IMR-90 (cell line): Measurements from ENCODE around the gene EXOC6B. TPM values are rescaled to one million over a fixed set of nuclear protein-coding genes. Genes with fewer than 3 reads are reported as not detected.

Experiments
- ATAC-seq: fragments of 200-7000 bp; cut with Tn5 transposase; 2 replicates; pipeline ENCODE4 v1.9.1; 2020; ENCODE audit warnings: low read depth, mild to moderate bottlenecking, moderate library complexity
- BruUV-seq: library from RNA; stranded (reverse); fragments of 400-500 nt; replicated peaks from 2 replicates; lab custom pipeline; 2021; lab: Mats Ljungman, UMichigan
- CTCF ChIA-PET: fragments of 300-600 bp; formaldehyde crosslinking; extraction: SDS; loops from one replicate; lab custom pipeline; 2021; ENCODE audit warnings: antibody characterized with exemption; lab: Yijun Ruan, JAX
- POLR2A ChIA-PET: fragments of 300-600 bp; sonication (Branson Sonifier 250); formaldehyde crosslinking; loops from one replicate; lab custom pipeline; 2022; ENCODE audit warnings: antibody characterized with exemption; ENCODE audit not compliant: unreplicated experiment; lab: Charles Lee
- DNase-seq: peaks from one replicate; pipeline ENCODE4 v3.0.0; 2013
- H2AFZ ChIP-seq: replicated peaks from 2 replicates; pipeline ENCODE3; 2013; ENCODE audit warnings: low read length, mild to moderate bottlenecking; ENCODE audit not compliant: poor library complexity
- H2AK5ac ChIP-seq: 2 replicates; pipeline ENCODE4 v1.6.1; 2013; ENCODE audit warnings: low read depth, low read length, inconsistent platforms
- H2AK9ac ChIP-seq: replicated peaks from 2 replicates; pipeline ENCODE3; 2013; ENCODE audit warnings: mild to moderate bottlenecking, low read depth, low read length, moderate library complexity; ENCODE audit not compliant: poor library complexity
- H2BK120ac ChIP-seq: 2 replicates; pipeline ENCODE4 v1.6.1; 2013; ENCODE audit warnings: low read depth, low read length, inconsistent platforms
- H2BK15ac ChIP-seq: 3 replicates; pipeline ENCODE4 v1.6.1; 2013; ENCODE audit warnings: low read depth, low read length, inconsistent platforms
- H2BK20ac ChIP-seq: 2 replicates; pipeline ENCODE4 v1.6.1; 2013; ENCODE audit warnings: low read depth, mild to moderate bottlenecking, inconsistent platforms, low read length, moderate library complexity
- H2BK5ac ChIP-seq: 2 replicates; pipeline ENCODE4 v1.6.1; 2013; ENCODE audit warnings: mild to moderate bottlenecking, low read depth, low read length, inconsistent platforms; ENCODE audit not compliant: poor library complexity, severe bottlenecking
- H3K14ac ChIP-seq: replicated peaks from 2 replicates; pipeline ENCODE4 v1.6.1; 2013; ENCODE audit warnings: low read depth, low read length, inconsistent platforms
- H3K18ac ChIP-seq: 2 replicates; pipeline ENCODE4 v1.6.1; 2013; ENCODE audit warnings: low read depth, low read length, control low read depth
- H3K23ac ChIP-seq: 2 replicates; pipeline ENCODE4 v1.6.1; 2013; ENCODE audit warnings: low read depth, low read length, inconsistent platforms
- H3K27ac ChIP-seq: 2 replicates; pipeline ENCODE4 v1.5.1; 2013; ENCODE audit warnings: mild to moderate bottlenecking, control low read depth, low read length; ENCODE audit not compliant: insufficient read depth
- H3K27me3 ChIP-seq: 2 replicates; pipeline ENCODE4 v1.6.1; 2013; ENCODE audit warnings: low read length; ENCODE audit not compliant: control insufficient read depth, insufficient read depth
- H3K36me3 ChIP-seq: 2 replicates; pipeline ENCODE4 v1.6.1; 2013; ENCODE audit warnings: low read length, mixed read lengths; ENCODE audit not compliant: control insufficient read depth, insufficient read depth
- H3K4ac ChIP-seq: 2 replicates; pipeline ENCODE4 v1.6.1; 2013; ENCODE audit warnings: low read depth, low read length, inconsistent platforms
- H3K4me1 ChIP-seq: 2 replicates; pipeline ENCODE4 v1.6.1; 2013; ENCODE audit warnings: low read length, mixed read lengths; ENCODE audit not compliant: control insufficient read depth, insufficient read depth
- H3K4me2 ChIP-seq: 2 replicates; pipeline ENCODE4 v1.6.1; 2013; ENCODE audit warnings: low read depth, mild to moderate bottlenecking, control low read depth, low read length, moderate library complexity
- H3K4me3 ChIP-seq: 2 replicates; pipeline ENCODE4 v1.5.1; 2013; ENCODE audit warnings: low read depth, mild to moderate bottlenecking, control low read depth, low read length, moderate library complexity; ENCODE audit not compliant: insufficient read depth
- H3K56ac ChIP-seq: 2 replicates; pipeline ENCODE4 v1.6.1; 2013; ENCODE audit warnings: low read length, inconsistent platforms; ENCODE audit not compliant: insufficient read depth; ENCODE audit errors: extremely low read depth
- H3K79me1 ChIP-seq, 2 experiments: 2 replicates each; pipeline ENCODE4 v1.6.1; 2013; ENCODE audit warnings: low read length in 2 of 2, inconsistent platforms in 1 of 2, low read depth in 1 of 2
- H3K9ac ChIP-seq: 2 replicates; pipeline ENCODE4 v1.6.1; 2013; ENCODE audit warnings: low read depth, low read length, control low read depth
- H3K9me1 ChIP-seq: 2 replicates; pipeline ENCODE4 v1.6.1; 2013; ENCODE audit warnings: low read length, inconsistent platforms; ENCODE audit not compliant: insufficient read depth
- H3K9me3 ChIP-seq: 2 replicates; pipeline ENCODE4 v1.6.1; 2013; ENCODE audit warnings: low read length; ENCODE audit not compliant: control insufficient read depth, insufficient read depth
- H4K20me1 ChIP-seq: 2 replicates; pipeline ENCODE4 v1.6.1; 2013; ENCODE audit warnings: low read length, inconsistent platforms; ENCODE audit not compliant: insufficient read depth
- H4K5ac ChIP-seq: 2 replicates; pipeline ENCODE4 v1.6.1; 2013; ENCODE audit warnings: mild to moderate bottlenecking, low read depth, low read length, control low read depth
- H4K8ac ChIP-seq, 2 experiments: 2 replicates each; pipeline ENCODE4 v1.6.1; 2013; ENCODE audit warnings: low read depth in 2 of 2, low read length in 2 of 2, control low read depth in 1 of 2, inconsistent platforms in 1 of 2
- H4K91ac ChIP-seq: 2 replicates; pipeline ENCODE4 v1.6.1; 2013; ENCODE audit warnings: low read depth, low read length, inconsistent platforms; ENCODE audit not compliant: insufficient read depth
- BHLHE40 ChIP-seq: fragments of 150-350 bp; IDR thresholded peaks from 2 replicates; pipeline ENCODE4 v1.6.1; 2016; ENCODE audit warnings: mild to moderate bottlenecking, low read depth, low read length
- CEBPB ChIP-seq: IDR thresholded peaks from 2 replicates; pipeline ENCODE4 v1.6.1; 2012; ENCODE audit warnings: low read depth, low read length, improper control_type of control experiment
- CHD1 ChIP-seq: IDR thresholded peaks from 2 replicates; pipeline ENCODE4 v1.6.1; 2012; ENCODE audit warnings: low read depth, low read length, improper control_type of control experiment
- FOS ChIP-seq: fragments of 150-350 bp; IDR thresholded peaks from 2 replicates; pipeline ENCODE4 v1.6.1; 2016; ENCODE audit warnings: low read depth, low read length
- MAFK ChIP-seq: IDR thresholded peaks from 2 replicates; pipeline ENCODE4 v1.6.1; 2012; ENCODE audit warnings: low read depth, low read length, improper control_type of control experiment
- MAZ ChIP-seq: IDR thresholded peaks from 2 replicates; pipeline ENCODE4 v1.6.1; 2012; ENCODE audit warnings: low read depth, mild to moderate bottlenecking, low read length, improper control_type of control experiment, moderate library complexity, borderline replicate concordance
- MXI1 ChIP-seq: IDR thresholded peaks from 2 replicates; pipeline ENCODE4 v1.6.1; 2012; ENCODE audit warnings: low read depth, mild to moderate bottlenecking, low read length, moderate library complexity, borderline replicate concordance
- NFE2L2 ChIP-seq: fragments of 150-350 bp; IDR thresholded peaks from 2 replicates; pipeline ENCODE4 v1.6.1; 2016; ENCODE audit warnings: low read depth, mild to moderate bottlenecking, low read length
- POLR2A ChIP-seq: IDR thresholded peaks from 2 replicates; pipeline ENCODE4 v1.6.1; 2012; ENCODE audit warnings: mild to moderate bottlenecking, low read depth, low read length
- RAD21 ChIP-seq: IDR thresholded peaks from 2 replicates; pipeline ENCODE4 v1.6.1; 2012; ENCODE audit warnings: low read length, improper control_type of control experiment
- RCOR1 ChIP-seq: IDR thresholded peaks from 2 replicates; pipeline ENCODE4 v1.6.1; 2012; ENCODE audit warnings: mild to moderate bottlenecking, low read length, improper control_type of control experiment; ENCODE audit not compliant: insufficient replicate concordance
- RFX5 ChIP-seq: IDR thresholded peaks from 2 replicates; pipeline ENCODE4 v1.8.0; 2012; ENCODE audit warnings: low read depth, mild to moderate bottlenecking, low read length, moderate library complexity
- SMC3 ChIP-seq: fragments of 150-350 bp; IDR thresholded peaks from 2 replicates; pipeline ENCODE4 v1.6.1; 2016; ENCODE audit warnings: low read depth, mild to moderate bottlenecking, antibody characterized with exemption, low read length, moderate library complexity
- WGBS, 2 experiments: methylation state at CpG; one replicate each; pipeline versions ENCODE4 v1.1.5 to v1.1.7; 2013; ENCODE audit warnings: missing lambda C conversion rate in 2 of 2; ENCODE audit not compliant: insufficient read length in 1 of 2; ENCODE audit errors: extremely low coverage in 2 of 2; 5-methylcytosine and 5-hydroxymethylcytosine counted together
- dilution Hi-C: fragments of 300-500 bp; cut with HindIII; formaldehyde crosslinking; loops from one replicate; pipeline ENCODE4 v1.14.3; 2018; ENCODE audit warnings: low sequenced_read_pairs; ENCODE audit not compliant: unreplicated experiment
- in situ Hi-C: fragments of 300-500 bp; cut with MboI; formaldehyde crosslinking; loops from 3 replicates; pipeline ENCODE4 v1.14.3; 2019; ENCODE audit warnings: low sequenced_read_pairs, inconsistent platforms, mixed read lengths
- intact Hi-C: fragments of 100-400 bp; cut with micrococcal nuclease; formaldehyde crosslinking; loops from 2 replicates; pipeline ENCODE4 v1.10.0; 2022
- polyA plus RNA-seq, 3 experiments: library from polyadenylated mRNA; depleted of rRNA; stranded (reverse); fragments of >200 nt; gene quantifications; 2 replicates each; pipeline ENCODE4 v1.2.3, GENCODE V29; 2012; ENCODE audit warnings: low replicate concordance in 1 of 3
- total RNA-seq: library from RNA; depleted of rRNA; stranded (reverse); fragments of >200 nt; gene quantifications from 2 replicates; pipeline ENCODE4 v1.2.3, GENCODE V29; 2012
- TF ChIP-seq, protein P1 (sequence below): conservative IDR thresholded peaks from 2 replicates; pipeline ENCODE4 v1.5.1; 2012; ENCODE audit warnings: mild to moderate bottlenecking, low read depth, low read length, improper control_type of control experiment
- TF ChIP-seq, protein P2 (sequence below): fragments of 150-350 bp; IDR thresholded peaks from 2 replicates; pipeline ENCODE4 v1.6.1; 2017; ENCODE audit warnings: mild to moderate bottlenecking, antibody characterized with exemption, low read length, low read depth
- TF ChIP-seq, protein P3 (sequence below): fragments of 150-350 bp; IDR thresholded peaks from 2 replicates; pipeline ENCODE4 v1.6.1; 2016; ENCODE audit warnings: low read depth, mild to moderate bottlenecking, low read length, moderate library complexity, borderline replicate concordance

Gene EXOC6B
- total and polyA plus RNA-seq, 2 of the 4 experiments (the other 2 are of a cell fraction), result 10.2 to 29.4 TPM

DNA sequence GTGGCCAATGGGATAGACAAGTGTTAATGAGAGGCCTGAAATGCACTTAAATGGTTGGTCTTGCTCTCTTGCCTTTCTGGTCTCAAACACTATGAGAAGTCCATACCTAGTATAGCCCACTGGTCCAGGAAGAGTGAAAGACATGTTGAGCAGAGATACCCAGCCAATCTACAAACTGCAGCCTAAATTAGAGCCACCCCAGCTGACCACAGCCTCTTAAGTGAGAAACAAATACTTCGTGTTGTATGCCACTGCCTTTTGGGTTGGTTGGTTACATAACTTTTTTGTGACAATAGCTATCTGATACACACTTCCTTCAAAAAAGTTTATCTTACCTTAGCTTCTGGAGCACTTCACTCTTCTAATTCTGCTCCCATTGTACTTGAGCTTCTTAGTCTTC, 8.8 kb upstream of the EXOC6B start:
- intact Hi-C loops, result no loop called here
- in situ Hi-C loops, result no loop called here

More for the DNA sequence above, 8.8 kb upstream of the EXOC6B start:
- Histone ChIP-seq H3K36me3 (no peaks in the 10 kb centered on the region), H3K23ac (no peak overlapping the region), H2BK5ac (no peak overlapping the region), H3K18ac (no peak overlapping the region), H4K8ac (no peak overlapping the region), H3K4me2 (no peak overlapping the region), H4K5ac (no peak overlapping the region), H2AK5ac (no peak overlapping the region), H3K79me1 (no peaks in the 10 kb centered on the region), H3K4ac (no peak overlapping the region), H2AFZ (no peak overlapping the region), H2BK20ac (no peak overlapping the region), H3K56ac (no peak overlapping the region), H2BK120ac (no peak overlapping the region), H3K27ac (no peak overlapping the region), H3K9me3 (0 out of 2 replicates have a peak, but pooled peaks cover 1% of the 10 kb centered on the region), H3K9ac (no peak overlapping the region), H2BK15ac (no peak overlapping the region), H3K4me3 (no peak overlapping the region), H3K4me1 (no peaks in the 10 kb centered on the region), H4K20me1 (no peaks in the 10 kb centered on the region), H3K27me3 (peaks cover 21% of the 10 kb centered on the region), H3K9me1 (0 out of 2 replicates have a peak, but pooled peaks cover 5% of the 10 kb centered on the region), H4K91ac (no peak overlapping the region), H3K14ac (no peak overlapping the region), H2AK9ac (no peak overlapping the region)
- ATAC-seq (no peak), DNase-seq (no peak)
- dilution Hi-C loops, result no loop called here
- ChIA-PET CTCF (no interaction called here), POLR2A (no interaction called here)
- TF ChIP-seq, protein P1, sequence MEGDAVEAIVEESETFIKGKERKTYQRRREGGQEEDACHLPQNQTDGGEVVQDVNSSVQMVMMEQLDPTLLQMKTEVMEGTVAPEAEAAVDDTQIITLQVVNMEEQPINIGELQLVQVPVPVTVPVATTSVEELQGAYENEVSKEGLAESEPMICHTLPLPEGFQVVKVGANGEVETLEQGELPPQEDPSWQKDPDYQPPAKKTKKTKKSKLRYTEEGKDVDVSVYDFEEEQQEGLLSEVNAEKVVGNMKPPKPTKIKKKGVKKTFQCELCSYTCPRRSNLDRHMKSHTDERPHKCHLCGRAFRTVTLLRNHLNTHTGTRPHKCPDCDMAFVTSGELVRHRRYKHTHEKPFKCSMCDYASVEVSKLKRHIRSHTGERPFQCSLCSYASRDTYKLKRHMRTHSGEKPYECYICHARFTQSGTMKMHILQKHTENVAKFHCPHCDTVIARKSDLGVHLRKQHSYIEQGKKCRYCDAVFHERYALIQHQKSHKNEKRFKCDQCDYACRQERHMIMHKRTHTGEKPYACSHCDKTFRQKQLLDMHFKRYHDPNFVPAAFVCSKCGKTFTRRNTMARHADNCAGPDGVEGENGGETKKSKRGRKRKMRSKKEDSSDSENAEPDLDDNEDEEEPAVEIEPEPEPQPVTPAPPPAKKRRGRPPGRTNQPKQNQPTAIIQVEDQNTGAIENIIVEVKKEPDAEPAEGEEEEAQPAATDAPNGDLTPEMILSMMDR, result no peak
- TF ChIP-seq MAZ, result no peak
- no peak for TF ChIP-seq NFE2L2
- TF ChIP-seq POLR2A, result no peak
- TF ChIP-seq BHLHE40, result no peak
- TF ChIP-seq RCOR1, result no peak
- no peak for TF ChIP-seq CEBPB
- no peak for TF ChIP-seq FOS
- TF ChIP-seq, protein P2, sequence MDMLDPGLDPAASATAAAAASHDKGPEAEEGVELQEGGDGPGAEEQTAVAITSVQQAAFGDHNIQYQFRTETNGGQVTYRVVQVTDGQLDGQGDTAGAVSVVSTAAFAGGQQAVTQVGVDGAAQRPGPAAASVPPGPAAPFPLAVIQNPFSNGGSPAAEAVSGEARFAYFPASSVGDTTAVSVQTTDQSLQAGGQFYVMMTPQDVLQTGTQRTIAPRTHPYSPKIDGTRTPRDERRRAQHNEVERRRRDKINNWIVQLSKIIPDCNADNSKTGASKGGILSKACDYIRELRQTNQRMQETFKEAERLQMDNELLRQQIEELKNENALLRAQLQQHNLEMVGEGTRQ, result no peak
- TF ChIP-seq, protein P3, sequence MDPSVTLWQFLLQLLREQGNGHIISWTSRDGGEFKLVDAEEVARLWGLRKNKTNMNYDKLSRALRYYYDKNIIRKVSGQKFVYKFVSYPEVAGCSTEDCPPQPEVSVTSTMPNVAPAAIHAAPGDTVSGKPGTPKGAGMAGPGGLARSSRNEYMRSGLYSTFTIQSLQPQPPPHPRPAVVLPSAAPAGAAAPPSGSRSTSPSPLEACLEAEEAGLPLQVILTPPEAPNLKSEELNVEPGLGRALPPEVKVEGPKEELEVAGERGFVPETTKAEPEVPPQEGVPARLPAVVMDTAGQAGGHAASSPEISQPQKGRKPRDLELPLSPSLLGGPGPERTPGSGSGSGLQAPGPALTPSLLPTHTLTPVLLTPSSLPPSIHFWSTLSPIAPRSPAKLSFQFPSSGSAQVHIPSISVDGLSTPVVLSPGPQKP, result no peak
- TF ChIP-seq MXI1, result no peak
- no peak for TF ChIP-seq RFX5
- TF ChIP-seq CHD1, result no peak
- TF ChIP-seq RAD21, result no peak
- no peak for TF ChIP-seq SMC3
- TF ChIP-seq MAFK, result no peak
- no CpG with 5 or more reads among the region's 1 CpG for WGBS, 2 experiments
- no TSS peak for BruUV-seq
